MM.1S (cell line): ENCODE measurements around the gene CLOCK.
A peak's percentile ranks its signal among the peaks of the same experiment; 100 is the strongest.

Source experiments
- DNase-seq: peaks from one replicate; pipeline ENCODE4 v3.0.0-alpha.2; 2015
- H2AFZ ChIP-seq: fragments of 300-600 bp; sonication (generic); 2 replicates; pipeline ENCODE4 v1.6.0; 2016; ENCODE audit warnings: antibody characterized with exemption, low read length
- H3F3A ChIP-seq: fragments of 300-600 bp; sonication (generic); 2 replicates; pipeline ENCODE4 v1.6.1; 2016; ENCODE audit warnings: mild to moderate bottlenecking, antibody characterized with exemption, low read length, moderate library complexity, mixed read lengths; ENCODE audit not compliant: insufficient read depth
- H3K27ac ChIP-seq: fragments of 300-600 bp; sonication (generic); 2 replicates; pipeline ENCODE4 v1.5.1; 2016; ENCODE audit warnings: mild to moderate bottlenecking, low read length
- H3K27me3 ChIP-seq: fragments of 300-600 bp; sonication (generic); replicated peaks from 2 replicates; pipeline ENCODE4 v1.6.0; 2016; ENCODE audit warnings: low read length; ENCODE audit not compliant: insufficient read depth
- H3K36me3 ChIP-seq: fragments of 300-600 bp; sonication (generic); replicated peaks from 2 replicates; pipeline ENCODE4 v1.6.1; 2016; ENCODE audit warnings: mild to moderate bottlenecking, low read length, mixed read lengths; ENCODE audit not compliant: insufficient read depth
- H3K4me1 ChIP-seq: fragments of 300-600 bp; sonication (generic); 2 replicates; pipeline ENCODE4 v1.6.1; 2016; ENCODE audit warnings: low read length, mixed read lengths
- H3K4me2 ChIP-seq: fragments of 300-600 bp; sonication (generic); 2 replicates; pipeline ENCODE4 v1.6.0; 2016; ENCODE audit warnings: low read depth, low read length
- H3K4me3 ChIP-seq: fragments of 300-600 bp; sonication (generic); 2 replicates; pipeline ENCODE4 v1.5.1; 2016; ENCODE audit warnings: low read length, mixed read lengths
- H3K79me2 ChIP-seq: fragments of 300-600 bp; sonication (generic); 2 replicates; pipeline ENCODE4 v1.6.1; 2016; ENCODE audit warnings: mixed run types, low read length, mixed read lengths
- H3K9ac ChIP-seq: fragments of 300-600 bp; sonication (generic); 2 replicates; pipeline ENCODE4 v1.6.1; 2016; ENCODE audit warnings: low read length, mixed read lengths
- H3K9me2 ChIP-seq: fragments of 300-600 bp; sonication (generic); replicated peaks from 2 replicates; pipeline ENCODE4 v1.6.1; 2016; ENCODE audit warnings: mild to moderate bottlenecking, low read length, mixed read lengths; ENCODE audit not compliant: insufficient read depth
- H3K9me3 ChIP-seq: fragments of 300-600 bp; sonication (generic); replicated peaks from 2 replicates; pipeline ENCODE4 v1.6.1; 2016; ENCODE audit warnings: mild to moderate bottlenecking, low read length, mixed read lengths; ENCODE audit not compliant: insufficient read depth
- H4K20me1 ChIP-seq: fragments of 300-600 bp; sonication (generic); 2 replicates; pipeline ENCODE4 v1.6.1; 2016; ENCODE audit warnings: mild to moderate bottlenecking, low read length, moderate library complexity, mixed read lengths; ENCODE audit not compliant: insufficient read depth
- EZH2 ChIP-seq: fragments of 300-600 bp; sonication (generic); optimal IDR thresholded peaks from 2 replicates; pipeline ENCODE3; 2017; ENCODE audit warnings: low read depth, mild to moderate bottlenecking, antibody characterized with exemption, low read length, mixed read lengths
- EZH2phosphoT487 ChIP-seq: fragments of 300-600 bp; sonication (generic); IDR thresholded peaks from 2 replicates; pipeline ENCODE4 v1.6.1; 2018; ENCODE audit warnings: antibody characterized with exemption, low read length
- TF ChIP-seq, protein P1 (sequence below): fragments of 300-600 bp; sonication (generic); IDR thresholded peaks from 2 replicates; pipeline ENCODE4 v1.5.1; 2016; ENCODE audit warnings: antibody characterized with exemption, low read length, mixed read lengths

CLOCK gene

DNA sequence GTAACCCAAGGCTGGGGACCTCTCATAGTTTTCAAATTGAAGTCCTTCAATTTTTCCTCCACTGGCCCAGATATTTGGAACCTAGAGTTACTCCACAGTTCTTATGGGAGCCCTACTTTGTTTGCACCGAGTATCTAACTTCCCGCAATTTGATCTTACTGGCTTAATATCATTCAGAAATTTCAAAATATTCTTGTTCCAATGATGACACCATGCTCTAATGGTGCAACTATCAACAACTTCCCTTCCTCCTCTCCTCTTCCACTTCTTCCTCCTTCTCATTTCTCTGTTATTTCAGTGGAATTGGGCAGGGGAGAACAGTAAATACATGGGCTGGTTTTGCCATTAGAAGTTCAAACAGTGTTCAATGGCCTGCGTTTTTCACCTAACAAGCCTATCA, 25.1 kb upstream of the CLOCK start:
- Histone ChIP-seq H3K36me3 (no peaks in the 10 kb centered on the region), H4K20me1 (no peaks in the 10 kb centered on the region), H3K27ac (no peak overlapping the region), H3K4me1 (no peaks in the 10 kb centered on the region), H3K4me2 (no peak overlapping the region), H3K9me2 (no peaks in the 10 kb centered on the region), H3K79me2 (no peaks in the 10 kb centered on the region), H2AFZ (no peak overlapping the region), H3F3A (no peaks in the 10 kb centered on the region), H3K27me3 (no peaks in the 10 kb centered on the region), H3K4me3 (no peak overlapping the region), H3K9ac (no peak overlapping the region), H3K9me3 (no peaks in the 10 kb centered on the region)
- DNase-seq = no peak
- TF ChIP-seq EZH2phosphoT487 = no peak
- TF ChIP-seq, protein P1, sequence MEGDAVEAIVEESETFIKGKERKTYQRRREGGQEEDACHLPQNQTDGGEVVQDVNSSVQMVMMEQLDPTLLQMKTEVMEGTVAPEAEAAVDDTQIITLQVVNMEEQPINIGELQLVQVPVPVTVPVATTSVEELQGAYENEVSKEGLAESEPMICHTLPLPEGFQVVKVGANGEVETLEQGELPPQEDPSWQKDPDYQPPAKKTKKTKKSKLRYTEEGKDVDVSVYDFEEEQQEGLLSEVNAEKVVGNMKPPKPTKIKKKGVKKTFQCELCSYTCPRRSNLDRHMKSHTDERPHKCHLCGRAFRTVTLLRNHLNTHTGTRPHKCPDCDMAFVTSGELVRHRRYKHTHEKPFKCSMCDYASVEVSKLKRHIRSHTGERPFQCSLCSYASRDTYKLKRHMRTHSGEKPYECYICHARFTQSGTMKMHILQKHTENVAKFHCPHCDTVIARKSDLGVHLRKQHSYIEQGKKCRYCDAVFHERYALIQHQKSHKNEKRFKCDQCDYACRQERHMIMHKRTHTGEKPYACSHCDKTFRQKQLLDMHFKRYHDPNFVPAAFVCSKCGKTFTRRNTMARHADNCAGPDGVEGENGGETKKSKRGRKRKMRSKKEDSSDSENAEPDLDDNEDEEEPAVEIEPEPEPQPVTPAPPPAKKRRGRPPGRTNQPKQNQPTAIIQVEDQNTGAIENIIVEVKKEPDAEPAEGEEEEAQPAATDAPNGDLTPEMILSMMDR = no peak
- TF ChIP-seq EZH2 = no peak

DNA sequence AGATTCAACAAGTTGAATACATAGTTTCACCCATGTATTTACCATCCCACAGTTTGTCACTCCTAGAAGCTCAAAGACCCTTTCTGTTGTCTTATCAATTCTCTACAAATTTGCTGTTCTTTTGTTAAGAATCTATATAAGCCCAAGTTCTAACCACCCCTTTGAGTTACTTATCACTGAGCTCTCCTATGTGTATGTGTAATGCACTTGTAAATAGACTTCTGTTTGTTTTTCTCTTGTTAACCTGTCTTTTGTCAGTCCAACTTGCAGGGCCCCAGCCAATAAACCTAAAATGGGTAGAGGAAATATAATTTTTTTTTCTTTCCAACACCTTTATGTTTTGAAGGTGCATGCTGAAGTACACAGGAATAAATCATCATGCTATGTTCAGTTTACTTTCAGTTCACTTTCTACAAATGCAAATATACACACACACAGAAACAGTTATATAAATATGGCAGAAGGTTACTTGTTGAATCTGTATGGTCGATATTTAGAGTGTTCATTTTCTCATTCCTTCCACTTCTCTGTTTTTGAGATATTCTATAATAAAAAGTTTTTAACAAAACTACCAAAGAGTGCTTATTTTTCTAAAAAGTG, 22.3 kb upstream of the CLOCK start:
- Histone ChIP-seq H2AFZ (no peak overlapping the region), H3K36me3 (no peaks in the 10 kb centered on the region), H3K27me3 (no peaks in the 10 kb centered on the region), H3K79me2 (no peaks in the 10 kb centered on the region), H3K27ac (no peak overlapping the region), H3K9ac (no peak overlapping the region), H3K9me2 (no peaks in the 10 kb centered on the region), H3F3A (no peaks in the 10 kb centered on the region), H3K4me2 (no peak overlapping the region), H3K9me3 (no peaks in the 10 kb centered on the region), H3K4me3 (no peak overlapping the region), H3K4me1 (no peaks in the 10 kb centered on the region), H4K20me1 (no peaks in the 10 kb centered on the region)
- TF ChIP-seq EZH2phosphoT487 (no peak), EZH2 (no peak)
- TF ChIP-seq, protein P1 = no peak
- DNase-seq = no peak

DNA sequence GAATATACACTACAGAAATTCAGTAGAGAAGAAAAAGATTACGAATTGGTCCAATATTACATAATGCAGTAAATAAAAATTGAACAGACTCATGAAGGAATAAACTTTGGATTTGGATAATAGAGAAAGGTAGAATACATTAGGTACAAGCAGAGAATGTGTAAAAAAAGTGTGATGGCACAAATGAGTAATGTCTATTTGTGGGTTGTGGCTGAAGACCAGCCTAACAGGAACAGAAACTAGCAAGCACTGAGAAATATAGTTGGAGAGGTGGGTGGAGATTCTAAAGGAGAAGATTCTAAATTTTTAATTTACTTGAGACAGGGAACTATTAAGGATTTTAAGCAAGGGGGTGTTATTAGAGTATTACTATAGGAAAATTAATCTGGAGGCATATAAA, 15.2 kb upstream of the CLOCK start:
- no peaks in the 10 kb centered on the region for H3K27me3 ChIP-seq
- H3K27ac ChIP-seq = no peak overlapping the region
- TF ChIP-seq, protein P1 = no peak
- TF ChIP-seq EZH2phosphoT487 = no peak
- TF ChIP-seq EZH2 = no peak
- no peaks in the 10 kb centered on the region for H3F3A ChIP-seq
- H3K9ac ChIP-seq = no peak overlapping the region
- no peaks in the 10 kb centered on the region for H3K36me3 ChIP-seq
- H3K9me3 ChIP-seq = no peaks in the 10 kb centered on the region
- H3K79me2 ChIP-seq = no peaks in the 10 kb centered on the region
- no peak overlapping the region for H2AFZ ChIP-seq
- peak overlapping the region; percentile 40; the same call in 1 of the 2 replicates for H3K4me2 ChIP-seq
- H3K4me3 ChIP-seq = no peak overlapping the region
- H3K9me2 ChIP-seq = no peaks in the 10 kb centered on the region
- peak; percentile 53 for DNase-seq
- no peaks in the 10 kb centered on the region for H4K20me1 ChIP-seq
- peaks cover 12% of the 10 kb centered on the region for H3K4me1 ChIP-seq
